Fibroblast of lung (primary cell): ENCODE results near the gene ASIC4. TPM values are rescaled to one million over a fixed set of nuclear protein-coding genes. Genes with fewer than 3 reads are reported as not detected.

Experiments used
- DNase-seq, 2 donors: peaks; one replicate each; pipeline versions ENCODE4 v3.0.0 to v3.0.0-alpha.2; 2010; ENCODE audit warnings: low read depth in 2 of 2
- H2AFZ ChIP-seq: 2 replicates; pipeline ENCODE4 v1.5.1; 2012; ENCODE audit warnings: low read length, control low read depth, inconsistent platforms
- H3K27ac ChIP-seq: 2 replicates; pipeline ENCODE4 v1.5.1; 2011; ENCODE audit warnings: low read length, control low read depth; ENCODE audit not compliant: insufficient read depth
- H3K27me3 ChIP-seq: 2 replicates; pipeline ENCODE4 v1.5.1; 2011; ENCODE audit warnings: mild to moderate bottlenecking, low read length; ENCODE audit not compliant: control insufficient read depth, insufficient read depth
- H3K36me3 ChIP-seq: 2 replicates; pipeline ENCODE4 v1.5.1; 2011; ENCODE audit warnings: low read length; ENCODE audit not compliant: control insufficient read depth, insufficient read depth
- H3K4me1 ChIP-seq: 2 replicates; pipeline ENCODE4 v1.5.1; 2011; ENCODE audit warnings: low read length; ENCODE audit not compliant: control insufficient read depth, insufficient read depth; ENCODE audit errors: extremely low read depth
- H3K4me2 ChIP-seq: 2 replicates; pipeline ENCODE4 v1.5.1; 2011; ENCODE audit warnings: low read length, control low read depth; ENCODE audit not compliant: insufficient read depth; ENCODE audit errors: extremely low read depth
- H3K4me3 ChIP-seq, 4 experiments: fragments of 200-600 bp in 1 of 4; sonication (generic) in 1 of 4; replicated peaks in 1 of 4; 2 replicates each; pipeline ENCODE4 v1.5.1; 2011 to 2016; ENCODE audit warnings: low read length in 4 of 4, low read depth in 3 of 4, mild to moderate bottlenecking in 3 of 4, control low read depth in 2 of 4, inconsistent platforms in 1 of 4, mixed read lengths in 1 of 4; ENCODE audit not compliant: insufficient read depth in 1 of 4; ENCODE audit errors: control extremely low read depth in 1 of 4
- H3K79me2 ChIP-seq: 2 replicates; pipeline ENCODE4 v1.5.1; 2012; ENCODE audit warnings: mild to moderate bottlenecking, low read length, inconsistent platforms; ENCODE audit not compliant: control insufficient read depth, insufficient read depth
- H3K9ac ChIP-seq: 2 replicates; pipeline ENCODE4 v1.5.1; 2011; ENCODE audit warnings: mild to moderate bottlenecking, low read length, control low read depth; ENCODE audit not compliant: insufficient read depth
- H3K9me3 ChIP-seq: 2 replicates; pipeline ENCODE4 v1.5.1; 2012; ENCODE audit warnings: low read depth, low read length; ENCODE audit not compliant: control insufficient read depth, insufficient read depth
- H4K20me1 ChIP-seq: 2 replicates; pipeline ENCODE4 v1.5.1; 2011; ENCODE audit warnings: low read length; ENCODE audit not compliant: control insufficient read depth, insufficient read depth; ENCODE audit errors: extremely low read depth
- EZH2 ChIP-seq: IDR thresholded peaks from 2 replicates; pipeline ENCODE4 v1.5.1; 2012; ENCODE audit warnings: low read length, control low read depth, mild to moderate bottlenecking; ENCODE audit errors: missing control alignments
- polyA plus RNA-seq, 2 donors: library from polyadenylated mRNA; depleted of rRNA in 1 of 2; stranded (reverse) in 1 of 2; unstranded in 1 of 2; fragments of >200 nt; gene quantifications; 2 replicates each; pipeline ENCODE4 v1.2.1, GENCODE V29; 2011 to 2012; ENCODE audit warnings: missing spikeins in 1 of 2
- total RNA-seq: library from RNA; depleted of rRNA; stranded (reverse); fragments of >200 nt; gene quantifications from 2 replicates; pipeline ENCODE4 v1.2.1, GENCODE V29; 2014
- TF ChIP-seq, protein P1 (sequence below), 2 donors: IDR thresholded peaks in 1 of 2; conservative IDR thresholded peaks in 1 of 2; 1 replicate in 1 of 2; 2 replicates in 1 of 2; pipeline ENCODE4 v1.5.1; 2011 to 2012; ENCODE audit warnings: low read length in 2 of 2, control low read depth in 1 of 2, inconsistent platforms in 1 of 2, low read depth in 1 of 2, mild to moderate bottlenecking in 1 of 2

Gene ASIC4
- total and polyA plus RNA-seq, 2 donors (not counting 1 experiment from before 2014, with no cell fraction given) = 0.33 TPM; not detected in 1

DNA sequence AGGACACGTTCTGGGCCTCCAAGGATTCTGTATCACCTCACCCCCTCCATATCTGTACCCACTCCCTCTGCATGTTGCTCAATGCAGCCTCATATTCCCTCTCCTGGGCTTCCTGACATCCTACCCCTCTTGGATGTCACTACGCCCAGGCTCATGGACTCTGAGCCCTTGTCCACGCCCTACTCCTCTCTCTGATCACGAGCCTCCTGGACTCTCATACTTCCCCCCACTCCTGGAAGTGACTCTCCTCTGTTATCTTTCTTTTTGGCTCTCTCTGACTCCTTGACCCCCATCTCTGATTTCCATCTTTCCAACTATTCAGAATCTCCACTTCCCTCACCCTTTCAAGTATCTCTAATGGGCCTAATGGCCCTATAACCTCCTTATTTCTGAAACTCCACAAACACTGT is 31.7 kb downstream of the ASIC4 start:
- no peaks in the 10 kb centered on the region for H4K20me1 ChIP-seq
- DNase-seq = no peak
- H3K4me3 ChIP-seq = no peak overlapping the region
- TF ChIP-seq, protein P1, sequence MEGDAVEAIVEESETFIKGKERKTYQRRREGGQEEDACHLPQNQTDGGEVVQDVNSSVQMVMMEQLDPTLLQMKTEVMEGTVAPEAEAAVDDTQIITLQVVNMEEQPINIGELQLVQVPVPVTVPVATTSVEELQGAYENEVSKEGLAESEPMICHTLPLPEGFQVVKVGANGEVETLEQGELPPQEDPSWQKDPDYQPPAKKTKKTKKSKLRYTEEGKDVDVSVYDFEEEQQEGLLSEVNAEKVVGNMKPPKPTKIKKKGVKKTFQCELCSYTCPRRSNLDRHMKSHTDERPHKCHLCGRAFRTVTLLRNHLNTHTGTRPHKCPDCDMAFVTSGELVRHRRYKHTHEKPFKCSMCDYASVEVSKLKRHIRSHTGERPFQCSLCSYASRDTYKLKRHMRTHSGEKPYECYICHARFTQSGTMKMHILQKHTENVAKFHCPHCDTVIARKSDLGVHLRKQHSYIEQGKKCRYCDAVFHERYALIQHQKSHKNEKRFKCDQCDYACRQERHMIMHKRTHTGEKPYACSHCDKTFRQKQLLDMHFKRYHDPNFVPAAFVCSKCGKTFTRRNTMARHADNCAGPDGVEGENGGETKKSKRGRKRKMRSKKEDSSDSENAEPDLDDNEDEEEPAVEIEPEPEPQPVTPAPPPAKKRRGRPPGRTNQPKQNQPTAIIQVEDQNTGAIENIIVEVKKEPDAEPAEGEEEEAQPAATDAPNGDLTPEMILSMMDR (conservative IDR thresholded peaks at IDR 0.05 in 1 of 2, IDR thresholded peaks at IDR 0.05 in 1 of 2; ENCODE audit: low read depth in 1 of 2, low read length in 2 of 2) = no peak
- no peak for TF ChIP-seq EZH2
- no peak overlapping the region for H3K4me2 ChIP-seq
- peaks cover 8% of the 10 kb centered on the region for H3K36me3 ChIP-seq
- no peaks in the 10 kb centered on the region for H3K27me3 ChIP-seq
- no peak overlapping the region for H3K27ac ChIP-seq
- no peak overlapping the region for H3K9ac ChIP-seq
- H2AFZ ChIP-seq = no peak overlapping the region
- no peaks in the 10 kb centered on the region for H3K9me3 ChIP-seq
- peaks cover 4% of the 10 kb centered on the region for H3K79me2 ChIP-seq
- peaks cover 5% of the 10 kb centered on the region for H3K4me1 ChIP-seq

GRCh38 chr2:219547621-219548020 is 33.3 kb downstream of the ASIC4 start:
- no peak for TF ChIP-seq EZH2
- TF ChIP-seq, protein P1 (conservative IDR thresholded peaks at IDR 0.05 in 1 of 2, IDR thresholded peaks at IDR 0.05 in 1 of 2; ENCODE audit: low read depth in 1 of 2, low read length in 2 of 2) = no peak

GRCh38 chr2:219548990-219549389 is 34.7 kb downstream of the ASIC4 start:
- TF ChIP-seq, protein P1 (conservative IDR thresholded peaks at IDR 0.05 in 1 of 2, IDR thresholded peaks at IDR 0.05 in 1 of 2; ENCODE audit: low read depth in 1 of 2, low read length in 2 of 2) = no peak
- no peak for TF ChIP-seq EZH2
- H3K4me2 ChIP-seq = no peak overlapping the region
- H3K36me3 ChIP-seq = no peaks in the 10 kb centered on the region
- no peak overlapping the region for H3K27ac ChIP-seq
- H4K20me1 ChIP-seq = no peaks in the 10 kb centered on the region
- no peak overlapping the region for H3K4me3 ChIP-seq
- H3K4me1 ChIP-seq = peaks cover 3% of the 10 kb centered on the region
- no peak overlapping the region for H3K9ac ChIP-seq
- no peak overlapping the region for H2AFZ ChIP-seq
- no peaks in the 10 kb centered on the region for H3K9me3 ChIP-seq
- no peak for DNase-seq
- H3K79me2 ChIP-seq = no peaks in the 10 kb centered on the region
- H3K27me3 ChIP-seq = peaks cover 6% of the 10 kb centered on the region

More at GRCh38 chr2:219547621-219548020, 33.3 kb downstream of the ASIC4 start:
- no peak overlapping the region for H3K9ac ChIP-seq
- H4K20me1 ChIP-seq = no peaks in the 10 kb centered on the region
- H3K27ac ChIP-seq = no peak overlapping the region
- peaks cover 3% of the 10 kb centered on the region for H3K4me1 ChIP-seq
- no peak overlapping the region for H3K4me2 ChIP-seq
- no peaks in the 10 kb centered on the region for H3K79me2 ChIP-seq
- no peak for DNase-seq
- H3K36me3 ChIP-seq = no peaks in the 10 kb centered on the region
- H3K9me3 ChIP-seq = no peaks in the 10 kb centered on the region
- peaks cover 6% of the 10 kb centered on the region for H3K27me3 ChIP-seq
- no peak overlapping the region for H3K4me3 ChIP-seq
- no peak overlapping the region for H2AFZ ChIP-seq
